Measurements from ENCODE around the gene POLD1. TPM values are rescaled to one million over a fixed set of nuclear protein-coding genes. Genes with fewer than 3 reads are reported as not detected.
"Not testable (repeated sequence)": the region's sequence is repeated elsewhere in the genome, so short reads cannot be mapped to it uniquely, and the experiment has no call there.

Gene POLD1
- total RNA-seq, 1 donor from 2014 or later, result 16.0 TPM

DNA sequence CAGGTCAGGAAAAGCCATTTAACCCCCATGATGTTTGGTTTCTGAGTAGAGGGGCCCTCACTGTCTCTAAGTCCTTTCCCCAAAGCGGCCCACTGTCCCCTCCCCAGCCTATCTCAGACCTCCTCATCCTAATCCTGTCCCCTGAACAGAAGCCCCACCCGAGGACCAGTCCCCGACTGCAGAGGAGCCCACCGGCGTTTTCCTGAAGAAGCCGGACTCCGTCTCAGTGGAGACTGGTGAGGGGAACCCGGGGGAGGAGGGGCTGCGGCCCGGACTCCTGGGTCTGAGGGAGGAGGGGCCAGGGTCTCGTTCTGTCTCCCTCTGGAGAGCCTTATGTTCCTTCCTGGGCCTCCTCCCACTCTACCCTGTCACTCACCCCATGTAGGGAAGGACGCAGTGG lies 51.5 kb downstream of the POLD1 start:
- no peak for DNase-seq

DNA sequence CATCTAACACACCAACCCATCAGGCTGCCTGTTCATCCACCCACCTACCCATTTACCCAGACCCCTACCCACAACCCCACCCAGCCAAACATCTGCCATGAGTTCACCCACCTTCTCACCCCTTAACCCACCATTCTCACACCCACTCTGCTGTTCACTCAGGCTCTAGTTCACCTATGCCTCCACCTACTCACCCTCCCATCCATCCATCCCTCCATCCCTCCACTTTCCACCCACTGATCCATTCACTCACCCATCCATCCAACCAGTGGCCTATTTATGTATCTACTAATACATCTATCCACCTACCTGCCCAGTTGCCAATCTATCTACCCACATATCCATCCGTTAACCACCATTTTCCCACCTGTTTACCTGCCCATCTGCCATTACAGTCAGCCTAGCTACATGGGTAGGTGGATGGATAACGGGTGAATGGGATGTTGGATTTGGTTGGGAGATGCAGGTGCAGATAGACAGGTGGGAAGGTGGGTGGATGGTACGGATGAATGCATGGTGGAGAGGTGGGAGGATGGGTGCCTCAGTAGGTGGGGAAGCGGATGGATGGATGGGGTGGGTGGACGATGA lies 53.8 kb downstream of the POLD1 start:
- DNase-seq, result no peak

DNA sequence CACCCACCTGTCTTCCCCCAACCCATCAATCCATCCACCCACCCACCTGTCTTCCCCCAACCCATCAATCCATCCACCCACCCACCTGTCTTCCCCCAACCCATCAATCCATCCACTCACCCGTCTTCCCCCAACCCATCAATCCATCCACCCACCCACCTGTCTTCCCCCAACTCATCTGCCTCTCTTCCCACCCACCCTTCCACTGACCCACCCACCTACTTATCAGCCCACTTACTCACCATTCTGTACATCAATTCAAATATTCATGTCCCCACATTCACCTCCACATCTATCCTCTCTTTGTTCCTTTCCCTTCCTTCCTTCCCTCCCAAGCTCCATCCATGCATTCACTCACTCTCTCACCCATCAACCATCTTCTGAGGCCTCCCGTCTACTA lies 55.0 kb downstream of the POLD1 start:
- not testable (repeated sequence) for DNase-seq

DNA sequence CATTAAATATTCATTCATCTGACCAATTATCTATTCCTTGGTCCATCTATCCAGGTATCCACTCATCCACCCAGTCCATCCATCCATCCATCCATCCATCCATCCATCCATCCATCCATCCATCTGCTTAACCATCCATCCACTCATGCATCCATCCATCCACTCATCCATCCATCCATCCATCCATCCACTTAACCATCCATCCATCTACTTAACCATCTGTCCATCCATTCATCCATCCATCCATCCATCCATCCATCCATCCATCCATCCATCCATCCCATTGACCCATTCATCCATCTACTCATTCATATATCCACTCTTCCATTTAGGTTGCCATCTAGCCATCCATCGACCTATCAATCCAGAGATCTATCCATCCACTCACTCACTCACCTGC lies 59.9 kb downstream of the POLD1 start:
- no peak for DNase-seq

DNA sequence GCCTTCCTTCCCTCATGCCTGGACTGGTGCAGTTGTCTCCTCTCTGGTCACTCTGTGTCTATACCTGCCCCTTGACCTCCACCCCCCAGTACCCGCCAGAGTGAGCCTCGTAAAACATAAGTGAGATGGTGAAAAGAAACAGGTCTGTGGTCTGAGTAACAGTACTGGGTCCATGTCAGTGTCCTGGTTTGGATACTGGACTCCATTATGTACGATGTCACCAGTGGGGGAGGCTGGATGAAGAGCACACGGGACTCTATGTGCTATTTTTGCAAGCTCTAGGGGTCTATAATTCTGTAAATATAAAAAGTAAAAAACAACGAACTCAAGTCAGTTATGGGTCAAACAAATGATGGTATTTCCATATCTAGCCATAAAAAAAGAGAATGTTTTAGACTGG lies 62.9 kb downstream of the POLD1 start:
- no peak for DNase-seq

DNA sequence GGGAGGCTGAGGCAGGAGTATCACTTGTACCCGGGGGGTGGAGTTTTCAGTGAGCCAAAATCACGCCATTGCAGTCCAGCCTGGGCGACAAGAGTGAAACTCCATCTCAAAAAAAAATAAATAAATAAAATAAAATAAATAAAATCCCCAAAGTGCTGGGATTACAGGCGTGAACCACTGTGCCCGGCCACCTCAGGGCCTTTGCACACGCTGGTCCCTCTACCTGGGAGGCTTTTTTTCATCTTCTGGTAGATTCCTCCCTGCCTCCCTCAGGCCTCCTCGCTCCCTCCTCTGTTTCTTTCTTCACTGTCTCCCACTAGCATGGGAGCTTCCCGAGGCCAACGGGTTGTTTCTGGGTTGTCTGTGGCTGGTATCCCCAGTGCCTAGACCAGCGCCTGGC lies 63.6 kb downstream of the POLD1 start:
- no peak for DNase-seq

DNA sequence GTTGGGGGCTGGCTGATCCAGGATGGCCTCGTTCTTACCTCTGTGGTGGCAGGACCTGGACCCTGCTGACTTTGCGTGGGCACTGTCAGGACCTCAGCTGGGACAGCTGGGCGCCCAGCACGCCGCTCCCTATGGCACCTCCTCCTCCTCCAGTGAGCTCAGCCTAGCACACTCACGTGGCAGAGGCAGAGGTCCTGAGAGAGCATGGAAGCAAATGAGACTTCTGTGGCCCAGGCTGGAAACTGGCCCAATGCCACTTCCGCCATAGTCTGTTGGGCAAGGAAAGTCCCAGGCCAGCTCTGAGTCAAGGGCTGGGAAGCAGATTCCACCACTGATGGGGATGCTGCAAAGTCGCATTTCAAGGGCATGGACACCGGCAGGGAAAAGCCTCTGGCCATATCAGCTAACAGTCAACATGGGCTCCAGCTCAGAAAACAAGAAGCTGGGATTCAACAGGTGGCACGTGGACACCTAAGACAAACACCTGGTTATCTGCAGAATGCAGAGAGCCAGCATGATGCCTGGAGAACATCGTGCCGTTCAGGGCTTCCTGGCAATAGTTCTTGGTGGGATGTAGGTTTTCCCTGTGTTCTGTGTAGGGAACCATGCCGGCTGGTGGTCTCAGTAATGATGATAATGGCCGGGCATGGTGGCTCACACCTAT lies 65.2 kb downstream of the POLD1 start:
- no peak for DNase-seq

DNA sequence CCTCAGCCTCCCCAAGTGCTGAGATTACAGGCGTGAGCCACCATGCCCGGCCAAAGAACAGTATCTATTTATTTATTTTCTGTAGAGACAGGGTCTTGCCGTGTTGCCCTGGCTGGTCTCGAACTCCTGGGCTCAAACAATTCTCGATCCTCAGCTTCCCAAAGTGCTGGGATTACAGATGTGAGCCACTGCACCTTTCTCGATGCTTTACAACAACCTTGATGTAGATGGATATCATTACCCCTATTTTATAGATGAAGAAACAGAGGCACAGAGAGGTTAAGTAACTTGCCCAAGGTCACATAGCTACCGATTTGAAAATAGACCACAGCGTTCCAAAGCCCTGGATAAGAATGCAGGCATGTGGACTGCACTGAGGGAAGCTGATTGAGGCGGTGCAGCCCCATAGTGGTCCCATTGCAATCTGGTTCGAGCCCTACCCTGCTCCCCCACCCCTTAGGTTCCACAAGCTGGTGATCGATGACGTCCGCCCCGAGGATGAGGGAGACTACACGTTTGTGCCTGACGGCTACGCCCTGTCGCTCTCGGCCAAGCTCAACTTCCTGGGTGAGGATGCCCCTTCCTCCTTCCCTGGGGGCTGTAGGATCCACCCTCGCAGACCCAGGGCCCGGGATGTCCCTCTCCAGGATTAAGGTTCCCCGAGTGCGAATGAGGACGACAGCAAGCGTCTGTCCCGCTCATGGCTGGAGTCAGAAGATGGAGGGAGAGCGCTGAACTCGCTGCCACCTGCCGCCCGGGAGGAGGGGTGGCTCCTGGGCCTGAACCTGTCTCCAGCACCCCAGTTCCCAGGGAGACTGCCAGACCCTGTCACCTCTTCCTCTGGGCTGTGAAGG lies 66.4 kb downstream of the POLD1 start:
- no peak for DNase-seq

DNA sequence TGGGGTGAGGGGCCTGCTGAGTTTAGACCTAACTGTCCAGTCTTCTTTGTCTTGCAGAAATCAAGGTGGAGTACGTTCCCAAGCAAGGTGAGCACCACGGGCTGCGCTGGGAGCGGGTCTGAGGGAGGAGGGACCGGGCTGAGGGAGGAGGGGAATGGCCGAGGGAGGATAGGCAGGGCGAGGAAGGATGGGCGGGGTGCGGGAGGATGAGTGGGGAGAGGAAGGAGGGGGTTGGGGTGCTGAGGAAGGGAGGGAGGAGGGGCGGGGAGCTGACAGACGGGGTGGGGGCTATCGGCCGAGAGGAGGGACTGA lies 67.0 kb downstream of the POLD1 start:
- DNase-seq, result no peak

DNA sequence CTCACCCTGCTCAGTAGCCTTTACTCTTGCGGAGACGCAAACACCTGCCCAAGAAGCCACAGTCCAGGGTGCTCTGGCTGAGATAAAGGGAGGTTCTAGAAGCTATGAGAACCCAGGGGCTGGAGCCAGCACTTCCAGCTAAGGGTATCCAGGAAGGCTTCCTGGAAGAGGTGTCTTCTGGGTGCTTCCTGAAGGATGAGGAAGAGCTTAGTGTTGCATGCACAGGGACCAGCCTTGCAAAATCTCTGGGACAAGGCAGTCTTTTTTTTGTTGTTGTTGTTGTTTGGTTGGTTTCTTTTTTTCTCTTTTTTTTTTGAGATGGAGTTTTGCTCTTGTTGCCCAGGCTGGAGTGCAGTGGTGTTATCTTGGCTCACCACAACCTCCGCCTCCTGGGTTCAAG lies 69.1 kb downstream of the POLD1 start:
- DNase-seq, result no peak

DNA sequence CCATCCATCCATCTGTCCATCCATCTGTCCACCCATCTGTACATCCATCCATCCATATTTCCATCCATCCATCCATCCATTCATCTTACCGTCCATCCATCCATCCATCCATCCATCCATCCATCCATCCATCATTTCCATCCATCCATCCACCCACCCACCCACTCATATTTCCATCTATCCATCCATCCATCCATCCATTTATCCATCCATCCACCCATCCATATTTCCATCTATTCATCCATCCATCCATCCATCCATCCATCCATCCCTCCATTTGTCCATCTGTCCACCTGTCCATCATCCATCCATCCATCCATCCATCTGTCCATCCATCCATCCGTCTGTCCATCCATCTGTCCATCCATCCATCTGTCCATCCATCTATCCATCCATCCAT lies 71.8 kb downstream of the POLD1 start:
- no peak for DNase-seq

DNA sequence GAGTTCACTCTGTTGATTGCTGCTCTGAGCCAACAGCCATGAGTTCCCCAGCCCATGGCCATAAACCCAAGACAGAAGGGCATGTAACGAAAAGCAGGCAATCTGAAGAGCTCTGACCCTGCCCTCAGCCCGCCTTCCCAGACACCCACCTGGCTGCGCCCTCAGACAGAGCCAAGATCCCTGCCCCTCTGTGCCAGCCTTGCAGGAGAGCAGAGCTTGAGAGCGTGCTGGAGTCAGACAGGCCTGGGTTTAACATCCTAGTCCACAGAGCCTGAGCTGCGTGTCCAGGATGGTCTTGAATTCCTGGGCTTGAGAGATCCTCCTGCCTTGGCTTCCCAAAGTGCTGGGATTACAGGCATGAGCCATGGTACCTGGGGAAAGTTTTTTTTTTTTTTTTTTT lies 73.2 kb downstream of the POLD1 start:
- no peak for DNase-seq

DNA sequence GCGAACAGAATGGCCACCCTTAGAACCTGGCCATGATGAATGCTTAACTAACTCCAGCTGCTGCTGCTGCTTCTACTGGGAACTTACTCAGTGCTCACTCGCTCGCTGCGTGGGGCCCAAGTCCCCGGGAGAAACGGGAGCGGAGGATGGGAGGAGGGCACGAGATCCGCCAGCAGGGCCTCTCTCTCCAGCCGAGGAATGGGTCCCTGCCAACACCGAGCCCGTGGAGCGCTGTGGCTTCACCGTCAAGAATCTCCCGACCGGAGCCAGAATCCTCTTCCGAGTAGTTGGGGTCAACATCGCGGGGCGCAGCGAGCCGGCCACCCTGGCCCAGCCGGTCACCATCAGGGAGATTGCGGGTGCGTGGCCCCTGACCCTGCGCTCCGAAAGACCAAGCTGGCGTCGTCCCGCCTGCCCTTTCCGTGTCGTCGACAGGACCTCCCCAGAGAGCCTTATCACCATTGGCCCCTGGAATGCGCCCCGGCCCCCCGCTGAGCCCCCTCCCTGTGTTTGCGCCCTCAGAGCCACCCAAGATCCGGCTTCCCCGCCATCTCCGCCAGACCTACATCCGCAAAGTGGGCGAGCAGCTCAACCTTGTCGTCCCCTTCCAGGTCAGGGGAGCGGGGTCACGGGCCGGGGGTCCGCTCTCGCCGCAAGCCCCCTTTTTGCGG lies 74.4 kb downstream of the POLD1 start:
- no peak for DNase-seq

DNA sequence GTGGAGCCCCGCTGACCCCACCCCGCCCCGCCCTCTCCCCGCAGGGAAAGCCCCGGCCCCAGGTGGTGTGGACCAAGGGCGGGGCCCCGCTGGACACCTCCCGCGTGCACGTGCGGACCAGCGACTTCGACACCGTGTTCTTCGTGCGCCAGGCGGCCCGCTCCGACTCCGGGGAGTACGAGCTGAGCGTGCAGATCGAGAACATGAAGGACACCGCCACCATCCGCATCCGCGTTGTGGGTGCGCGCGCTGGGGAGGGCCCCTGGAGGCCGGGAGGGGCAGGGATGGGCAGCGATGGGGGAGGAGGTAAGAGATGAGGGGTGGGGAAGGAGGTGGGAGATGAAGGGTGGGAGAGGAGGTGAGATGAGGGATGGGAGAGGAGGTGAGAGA lies 74.9 kb downstream of the POLD1 start:
- no peak for DNase-seq

DNA sequence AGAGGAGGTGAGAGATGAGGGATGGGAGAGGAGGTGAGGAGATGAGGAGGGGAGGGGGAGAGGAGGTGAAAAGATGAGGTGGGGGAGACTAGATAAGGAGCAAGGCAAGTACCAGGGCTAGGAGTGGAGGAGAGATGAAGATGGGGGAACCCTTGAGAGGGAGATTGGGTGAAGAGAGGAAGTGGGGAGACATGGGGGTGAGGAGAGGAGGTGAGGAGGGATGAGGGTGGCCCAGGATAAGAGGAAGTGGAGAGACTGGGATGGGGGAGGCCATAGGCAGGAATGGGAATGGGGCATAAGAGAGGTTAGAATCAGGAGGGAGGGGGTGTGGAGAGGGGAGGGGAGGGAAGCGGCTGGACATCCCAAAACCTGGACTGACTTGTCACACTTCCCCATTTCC lies 75.5 kb downstream of the POLD1 start:
- no peak for DNase-seq

DNA sequence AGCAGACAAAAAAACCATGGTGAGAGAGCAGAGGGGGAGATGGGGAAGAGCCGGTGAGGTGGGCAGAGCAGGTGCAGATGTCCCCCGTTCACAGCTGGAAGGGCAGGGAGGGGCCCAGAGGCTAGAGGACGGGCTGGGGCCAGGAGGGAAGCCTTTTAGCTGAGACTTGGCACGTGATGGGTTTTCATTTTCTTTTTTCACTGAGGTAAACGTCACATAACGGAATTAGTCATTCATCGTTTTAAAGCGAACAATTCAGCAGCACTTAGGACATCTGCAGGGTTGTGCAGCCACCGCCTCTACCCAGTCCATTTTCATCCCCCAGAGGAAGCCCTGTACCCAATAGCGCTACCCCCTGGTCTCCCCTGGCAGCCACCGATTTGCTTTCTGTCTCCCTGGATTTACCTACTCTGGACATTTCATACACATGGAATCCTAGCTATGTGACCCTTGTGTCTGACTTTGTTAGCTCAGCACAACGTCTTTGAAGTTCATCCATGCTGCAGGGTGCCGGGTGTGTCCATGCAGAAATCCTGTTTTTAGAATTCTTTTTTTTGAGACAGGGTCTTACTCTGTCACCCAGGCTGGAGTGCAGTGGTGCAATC lies 76.1 kb downstream of the POLD1 start:
- DNase-seq, result no peak

DNA sequence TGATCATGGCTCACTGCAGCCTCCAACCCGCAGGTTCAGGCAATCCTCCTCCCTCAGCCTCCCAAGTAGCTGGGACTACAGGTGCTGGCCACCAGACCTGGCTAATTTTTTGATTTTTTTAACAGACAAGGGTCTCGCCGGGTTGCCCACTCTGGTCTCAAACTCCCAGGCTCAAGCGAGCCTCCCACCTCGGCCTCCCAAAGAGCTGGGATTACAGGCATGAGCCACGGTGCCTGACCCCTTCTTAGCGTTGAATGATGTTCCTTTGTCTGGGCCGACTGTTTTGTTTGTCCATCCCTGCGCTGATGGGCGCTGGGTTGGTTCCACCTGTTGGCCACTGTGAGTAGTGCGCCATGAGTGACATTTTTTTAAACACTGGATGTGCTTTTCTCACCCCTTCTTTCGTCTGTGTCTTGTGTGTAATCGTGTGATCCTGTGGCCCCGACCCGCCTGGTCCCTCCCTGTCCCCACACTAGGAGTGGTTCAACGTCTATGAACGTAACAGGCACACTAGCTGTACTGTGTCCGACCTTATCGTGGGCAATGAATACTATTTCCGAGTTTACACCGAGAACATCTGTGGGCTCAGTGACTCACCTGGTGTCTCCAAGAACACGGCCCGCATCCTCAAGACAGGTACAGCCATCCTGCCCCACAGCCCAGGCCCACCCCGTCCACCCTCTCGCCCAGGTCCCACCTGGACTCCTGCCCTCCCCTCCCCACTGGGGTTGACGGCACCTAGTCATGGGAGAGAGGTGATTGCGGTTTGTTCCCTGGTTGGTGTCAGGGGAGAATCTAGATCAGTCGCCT lies 77.1 kb downstream of the POLD1 start:
- peak; percentile 75 for DNase-seq

DNA sequence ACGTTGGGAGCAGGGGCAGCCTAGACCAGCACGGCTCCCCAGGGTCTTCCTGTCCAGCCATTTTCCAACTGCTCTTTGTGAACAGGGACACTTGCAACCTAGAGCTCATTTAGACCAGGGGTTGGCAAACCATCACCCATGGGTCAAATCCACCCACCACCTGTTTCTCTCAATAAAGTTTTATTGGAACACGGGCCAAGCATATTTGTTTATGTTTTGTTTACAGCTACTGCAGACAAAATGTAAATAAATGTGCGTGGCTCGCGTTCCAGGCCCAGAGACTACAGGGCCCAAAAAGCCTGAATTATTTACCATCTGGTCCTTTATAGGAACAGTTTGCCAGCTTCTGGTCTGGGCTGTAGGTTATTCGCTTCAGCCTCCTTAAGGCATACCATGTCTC lies 78.8 kb downstream of the POLD1 start:
- DNase-seq, result no peak

DNA sequence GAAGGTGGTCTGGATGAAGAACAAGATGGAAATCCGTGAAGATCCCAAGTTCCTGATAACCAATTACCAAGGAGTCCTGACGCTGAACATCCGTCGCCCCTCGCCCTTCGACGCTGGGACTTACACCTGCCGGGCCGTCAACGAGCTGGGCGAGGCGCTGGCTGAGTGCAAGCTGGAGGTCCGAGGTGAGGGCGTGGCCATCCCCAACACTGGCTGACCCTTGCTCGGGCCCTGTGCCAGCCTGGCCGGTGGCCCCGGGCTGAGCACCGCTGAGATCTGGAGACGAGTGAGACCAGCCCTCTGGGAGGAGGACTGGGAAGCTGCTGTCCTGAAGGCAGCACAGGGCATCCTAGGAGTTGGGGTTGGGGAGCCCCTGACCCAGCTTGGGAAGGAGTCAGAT lies 80.2 kb downstream of the POLD1 start:
- DNase-seq, result no peak

DNA sequence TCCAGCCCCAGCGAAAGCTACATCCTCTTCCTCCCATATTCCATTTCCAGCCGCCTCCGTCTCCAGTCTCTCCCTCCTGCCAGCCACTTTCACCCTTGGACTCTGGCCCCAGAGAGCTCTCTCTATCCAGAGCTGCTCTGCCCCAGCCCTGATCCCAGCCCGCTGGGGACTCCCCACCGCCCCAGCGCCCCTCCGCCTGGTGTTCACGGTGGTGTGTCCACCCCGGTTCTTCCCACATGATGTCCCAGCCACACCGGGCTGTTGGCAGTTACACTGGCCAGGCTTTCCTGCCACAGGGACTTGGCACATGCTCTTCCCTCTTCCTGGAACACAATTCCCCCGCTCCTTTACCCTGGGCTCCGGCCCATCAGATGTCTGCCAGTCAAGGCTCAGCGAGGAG lies 80.9 kb downstream of the POLD1 start:
- no peak for DNase-seq

DNA sequence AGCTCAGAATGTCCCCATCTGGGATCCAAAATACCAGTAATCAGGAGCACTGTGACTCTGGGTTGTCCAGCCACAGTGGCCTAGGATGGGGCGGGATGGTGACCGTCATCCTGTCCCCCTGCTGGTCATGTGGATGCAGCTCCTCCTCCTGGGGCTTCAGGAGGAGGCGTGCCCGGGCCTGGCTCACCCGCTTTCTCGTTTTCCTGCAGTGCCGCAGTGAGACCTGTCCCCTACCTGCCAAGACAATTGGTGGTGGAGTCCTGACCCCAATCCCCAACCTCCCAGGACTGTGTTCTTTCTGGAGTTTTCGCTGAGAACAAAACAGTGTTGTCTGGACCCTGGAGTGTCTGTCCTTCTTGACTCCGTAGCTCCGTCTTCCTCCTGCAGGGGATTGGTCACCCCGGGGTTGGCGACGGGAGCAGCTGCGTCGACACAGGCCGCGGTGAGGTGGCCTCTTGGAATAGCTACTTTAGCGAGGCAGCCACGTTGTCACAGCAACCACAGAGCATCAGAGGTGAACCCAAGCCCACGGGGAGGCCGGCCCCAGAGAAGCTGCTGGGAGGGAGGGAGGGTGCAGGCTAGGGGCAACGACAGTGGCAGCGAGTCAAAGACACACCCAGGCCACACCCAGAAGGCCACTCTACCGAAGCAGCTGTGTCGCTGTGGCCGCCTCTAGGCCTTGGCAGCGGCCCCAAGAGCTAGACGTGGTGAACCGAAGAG lies 82.0 kb downstream of the POLD1 start:
- DNase-seq, result peak; percentile 96

Data from tongue (tissue), 2 donors.